GM18951 (cell line): ENCODE results near the gene FBLN1.

Experiments
- POLR2A ChIP-seq: IDR thresholded peaks from 4 replicates; pipeline ENCODE4 v1.6.1; 2011; ENCODE audit warnings: mild to moderate bottlenecking; ENCODE audit not compliant: insufficient read length, insufficient read depth; ENCODE audit errors: extremely low read depth
- in situ Hi-C: fragments of 300-500 bp; cut with MboI; formaldehyde crosslinking; loops from one replicate; pipeline ENCODE4 v1.12.0; 2022; ENCODE audit warnings: low sequenced_read_pairs, mixed read lengths, inconsistent platforms; ENCODE audit not compliant: unreplicated experiment

Gene FBLN1

DNA sequence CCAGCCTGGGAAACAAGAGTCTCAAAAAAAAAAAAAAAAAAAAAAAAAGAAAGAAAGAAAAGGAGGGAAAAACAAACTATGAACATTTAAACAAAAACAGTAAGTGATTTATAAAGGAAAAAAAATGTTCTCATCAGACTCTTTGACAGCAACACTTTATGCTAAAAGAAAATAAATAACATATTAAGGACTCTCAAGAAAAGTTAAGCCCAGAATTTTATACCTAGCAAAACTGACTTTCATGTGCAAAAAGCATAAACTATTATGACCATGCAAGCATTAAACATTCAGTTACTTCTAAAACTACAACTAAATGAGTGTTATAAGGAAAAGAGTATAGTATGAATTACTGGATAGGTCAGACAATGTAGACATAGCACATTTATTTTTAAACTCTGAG lies 68.4 kb downstream of the FBLN1 start:
- TF ChIP-seq POLR2A = no peak
- in situ Hi-C loops = loop anchor here (10.0 kb wide), 1 partner anchor 414 kb away; no protein-coding TSS in a partner anchor

DNA sequence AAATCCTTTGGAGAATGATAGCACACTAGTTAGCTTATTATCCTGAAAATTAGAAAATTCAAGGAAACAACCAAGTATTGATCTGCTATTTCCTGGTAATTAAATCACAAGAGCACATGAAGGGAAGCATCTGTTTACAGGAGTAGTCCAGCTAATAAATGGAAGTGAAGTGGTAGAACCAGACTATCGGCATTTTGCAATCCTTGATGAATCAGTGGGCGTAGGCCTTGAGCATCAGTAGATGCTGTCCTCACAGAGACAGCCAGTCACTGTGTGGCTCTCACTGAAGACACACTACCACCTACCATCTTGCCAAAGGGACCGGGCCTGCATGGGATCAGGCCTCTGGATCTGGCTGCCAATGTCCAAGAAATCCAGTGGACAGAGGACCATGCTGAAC lies 69.8 kb downstream of the FBLN1 start:
- no peak for TF ChIP-seq POLR2A
- in situ Hi-C loops = loop anchor here (10.0 kb wide), 1 partner anchor 412 kb away; no protein-coding TSS in a partner anchor

DNA sequence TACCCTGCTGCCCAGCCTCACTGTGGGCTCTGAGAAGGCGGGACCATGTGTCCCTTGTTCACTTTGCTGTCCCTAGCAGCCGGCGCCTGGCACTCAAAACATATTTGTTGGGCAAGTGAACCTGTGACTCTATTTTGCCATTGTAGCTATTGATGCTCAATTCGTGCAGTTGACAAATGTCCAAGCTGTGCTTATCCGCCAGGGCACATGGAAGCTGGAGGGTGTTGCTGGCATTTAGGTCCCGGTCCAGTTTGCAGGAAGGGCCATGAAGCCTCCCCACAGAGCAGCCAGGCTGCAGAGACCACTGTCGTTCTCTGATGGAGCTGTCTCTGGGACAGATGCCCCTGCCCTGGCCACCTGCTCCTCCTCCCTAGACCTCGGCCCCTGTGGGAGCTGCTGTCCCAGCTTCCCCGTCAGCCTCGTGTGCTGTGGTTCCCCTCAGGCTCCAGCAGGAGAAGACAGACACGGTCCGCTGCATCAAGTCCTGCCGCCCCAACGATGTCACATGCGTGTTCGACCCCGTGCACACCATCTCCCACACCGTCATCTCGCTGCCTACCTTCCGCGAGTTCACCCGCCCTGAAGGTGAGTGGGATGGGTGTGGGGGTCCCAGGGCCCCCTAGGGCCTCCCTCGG lies 71.5 kb downstream of the FBLN1 start:
- TF ChIP-seq POLR2A = no peak
- in situ Hi-C loops = loop anchor here (10.0 kb wide), 1 partner anchor 411 kb away; no protein-coding TSS in a partner anchor

DNA sequence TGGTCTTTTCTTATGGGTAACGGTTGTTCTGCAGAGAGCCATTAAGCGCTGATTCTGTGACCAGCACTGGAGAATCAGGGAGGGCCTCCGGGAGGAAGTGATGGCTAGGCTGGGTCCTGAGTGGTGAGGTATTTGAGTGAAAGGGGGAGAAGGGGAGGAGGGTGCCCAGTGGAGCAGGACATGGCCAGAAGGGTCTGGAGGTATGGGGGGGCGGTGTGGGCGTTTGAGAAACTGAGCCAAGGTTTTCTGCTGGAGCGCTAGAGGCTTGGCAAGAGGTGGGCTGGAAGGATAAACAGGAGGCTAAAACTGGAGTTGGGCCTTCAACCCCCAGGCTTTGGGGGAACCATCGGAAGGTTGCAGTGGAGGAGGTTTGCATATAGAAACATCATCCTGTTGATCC lies 72.5 kb downstream of the FBLN1 start:
- no peak for TF ChIP-seq POLR2A
- in situ Hi-C loops = loop anchor here (10.0 to 25.0 kb wide), 2 partner anchors 410 to 537 kb away; no protein-coding TSS in a partner anchor

DNA sequence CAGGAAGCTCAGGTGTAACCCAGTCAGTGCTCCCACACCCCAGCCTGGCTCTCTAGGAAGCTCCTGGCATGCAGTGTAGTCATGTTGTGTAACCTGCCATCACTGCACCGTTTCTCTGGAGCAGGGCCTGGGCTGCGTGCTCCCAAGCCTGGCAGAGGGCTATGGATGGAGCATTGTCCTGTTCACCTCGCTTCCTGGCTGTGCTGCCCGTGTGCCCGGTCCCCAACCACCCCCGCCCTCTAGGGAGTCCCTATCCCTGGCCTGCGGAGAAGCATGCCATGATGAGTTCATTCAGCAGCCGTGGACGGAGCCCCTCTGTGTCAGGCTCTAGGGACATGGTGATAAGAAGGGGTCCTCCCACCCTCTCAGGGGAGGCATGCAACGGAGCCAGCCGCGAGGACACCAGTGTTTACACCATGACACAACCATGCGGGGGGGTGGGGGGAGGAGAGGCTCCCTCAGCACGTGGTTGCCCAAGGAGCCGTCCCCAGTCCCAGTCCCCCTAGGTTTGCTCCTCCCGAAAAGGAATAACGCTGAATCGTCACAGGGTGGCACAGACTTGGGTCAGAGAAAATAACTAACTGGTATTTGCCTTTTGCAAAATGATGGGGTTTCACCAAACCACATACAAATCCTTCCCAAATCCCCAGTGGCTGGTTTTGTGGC lies 73.1 kb downstream of the FBLN1 start:
- TF ChIP-seq POLR2A = no peak
- in situ Hi-C loops = loop anchor here (10.0 to 25.0 kb wide), 2 partner anchors 409 to 537 kb away; no protein-coding TSS in a partner anchor

DNA sequence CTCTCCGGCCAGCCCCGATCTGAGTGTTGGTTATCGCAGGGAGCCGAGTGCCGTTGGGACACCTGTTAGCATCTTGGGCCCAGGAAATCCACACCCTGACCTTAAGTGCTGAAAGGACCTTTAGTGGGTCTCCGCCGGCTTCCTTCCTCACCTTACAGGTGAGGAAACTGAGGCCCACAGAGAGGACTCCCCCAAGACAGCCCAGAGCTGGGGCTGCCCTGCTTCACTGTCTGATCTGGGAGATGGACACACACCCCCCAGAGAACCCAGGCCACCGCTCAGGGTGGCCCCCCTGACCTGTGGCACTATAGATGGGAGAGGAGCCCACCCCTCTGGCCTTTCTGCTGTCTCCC lies 73.6 kb downstream of the FBLN1 start:
- in situ Hi-C loops = loop anchor here (10.0 to 25.0 kb wide), 2 partner anchors 409 to 536 kb away; no protein-coding TSS in a partner anchor
- no peak for TF ChIP-seq POLR2A

DNA sequence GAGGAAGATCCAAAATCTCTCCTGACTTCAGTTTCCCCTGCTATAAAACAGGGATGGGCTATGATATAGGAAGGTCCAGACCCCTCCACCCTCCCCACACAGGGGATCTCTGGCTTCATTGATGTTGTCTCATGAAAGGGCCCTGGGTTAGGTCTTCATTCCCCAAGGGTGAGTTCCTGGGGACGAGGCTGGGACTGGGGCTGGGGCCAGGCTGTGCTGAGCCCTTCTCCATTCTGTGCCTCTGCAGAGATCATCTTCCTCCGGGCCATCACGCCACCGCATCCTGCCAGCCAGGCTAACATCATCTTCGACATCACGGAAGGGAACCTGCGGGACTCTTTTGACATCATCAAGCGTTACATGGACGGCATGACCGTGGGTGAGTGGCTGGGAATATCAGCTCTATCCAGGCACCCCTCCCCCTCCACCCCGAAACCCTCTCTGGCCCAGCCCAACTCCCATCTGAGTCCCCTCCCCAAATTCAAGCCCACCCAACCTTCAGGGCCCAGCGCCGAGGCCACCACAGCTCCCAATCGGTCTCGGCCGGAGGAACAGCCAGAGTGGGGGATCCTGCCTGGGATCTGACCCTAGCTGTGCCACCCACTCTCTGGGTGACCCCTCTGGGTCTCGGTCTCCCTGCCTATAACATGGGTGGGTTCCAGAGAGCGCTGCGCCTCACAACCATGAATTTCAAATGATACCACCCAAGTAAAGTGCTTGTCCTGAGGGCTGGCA lies 74.2 kb downstream of the FBLN1 start:
- no peak for TF ChIP-seq POLR2A
- in situ Hi-C loops = loop anchor here (10.0 to 25.0 kb wide), 2 partner anchors 408 to 535 kb away; no protein-coding TSS in a partner anchor

DNA sequence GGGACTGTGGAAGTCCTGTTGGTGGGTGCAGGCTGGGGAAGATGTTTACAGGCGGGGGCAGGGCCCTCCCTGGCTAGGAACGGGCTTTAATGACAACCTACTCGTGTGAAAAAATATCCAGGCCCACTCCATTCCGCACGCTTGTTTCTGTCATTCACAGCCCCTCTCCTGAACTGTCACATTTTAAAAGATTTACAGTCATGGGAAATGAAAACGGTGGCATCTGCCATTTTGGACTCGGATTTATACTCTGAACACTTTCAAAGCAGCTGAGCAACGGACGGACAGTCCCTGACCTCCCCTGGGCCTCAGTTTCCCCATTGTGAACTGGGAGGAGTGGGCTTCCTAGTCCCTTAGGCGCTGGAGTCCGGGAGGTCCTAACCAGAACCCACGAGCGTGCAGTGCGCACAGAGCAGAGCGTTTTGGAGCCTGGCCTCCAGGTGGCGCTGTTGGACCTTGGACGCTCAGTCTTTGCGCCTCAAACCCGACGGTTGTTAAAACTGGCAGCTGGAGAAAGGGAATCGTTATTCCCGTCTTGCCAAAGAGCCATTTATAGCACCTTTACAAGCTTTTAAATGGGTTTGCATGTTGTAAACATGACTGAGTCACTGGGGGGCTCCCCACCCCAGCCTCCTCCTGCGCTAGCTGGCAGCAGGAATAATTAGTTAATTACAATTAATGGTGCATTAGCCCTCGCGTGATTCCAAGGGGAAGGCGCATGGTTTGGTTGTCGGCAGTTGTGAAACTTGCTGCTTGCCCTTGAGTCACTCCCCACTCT lies 75.3 kb downstream of the FBLN1 start:
- no peak for TF ChIP-seq POLR2A
- in situ Hi-C loops = loop anchor here (10.0 to 25.0 kb wide), 2 partner anchors 407 to 534 kb away; no protein-coding TSS in a partner anchor

DNA sequence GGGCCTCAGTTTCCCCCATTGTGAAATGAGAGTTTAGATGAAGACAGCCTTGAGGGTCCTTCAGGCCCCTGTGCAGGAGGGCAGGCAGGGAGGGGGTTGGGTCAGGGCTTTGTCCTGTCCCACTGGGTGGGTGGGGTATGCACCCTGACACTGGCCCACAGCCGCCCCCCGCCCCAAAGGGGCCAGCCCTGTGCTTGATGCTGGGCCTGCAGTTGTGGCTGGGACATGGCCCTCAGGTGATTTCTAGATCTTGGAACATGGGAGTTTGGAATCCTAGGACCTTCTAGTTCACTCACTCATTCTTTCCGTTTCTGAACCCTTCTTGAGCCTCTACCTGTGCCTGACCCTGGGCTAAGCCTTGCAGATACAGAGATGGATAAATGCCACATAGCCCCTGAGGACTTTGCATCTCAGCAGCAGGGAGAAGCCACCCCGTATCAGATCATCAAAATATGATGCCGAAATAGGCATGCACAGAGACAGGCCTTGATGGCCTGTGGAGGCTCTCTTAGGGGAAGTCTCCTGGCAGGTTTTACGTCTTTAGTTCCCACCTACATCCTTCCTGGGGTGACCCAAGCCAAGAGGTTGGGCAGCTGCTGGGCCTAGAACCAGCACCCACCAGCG lies 76.0 kb downstream of the FBLN1 start:
- TF ChIP-seq POLR2A = no peak
- in situ Hi-C loops = loop anchor here (10.0 to 25.0 kb wide), 2 partner anchors 406 to 534 kb away; no protein-coding TSS in a partner anchor

DNA sequence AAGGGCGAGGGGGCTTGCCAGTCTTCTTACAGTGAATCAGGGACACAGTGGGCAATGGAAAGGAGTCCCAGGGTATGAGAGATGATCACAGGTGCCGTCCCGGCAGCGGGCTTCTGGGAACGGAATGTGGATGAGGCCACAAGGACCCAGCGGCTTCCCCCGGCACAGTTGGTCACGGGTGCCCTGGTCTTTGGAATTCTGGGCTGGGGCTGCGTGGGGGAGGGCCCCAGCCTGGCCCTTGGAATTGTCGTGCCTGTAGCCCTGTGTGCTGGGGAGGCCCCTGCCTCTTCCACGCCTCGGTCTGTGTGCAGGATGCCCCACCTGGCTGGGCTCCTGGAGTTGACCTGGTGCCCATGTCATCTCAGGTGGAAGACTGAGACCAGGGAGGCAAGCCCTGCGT lies 76.6 kb downstream of the FBLN1 start:
- in situ Hi-C loops = loop anchor here (10.0 to 25.0 kb wide), 2 partner anchors 405 to 533 kb away; no protein-coding TSS in a partner anchor
- no peak for TF ChIP-seq POLR2A

DNA sequence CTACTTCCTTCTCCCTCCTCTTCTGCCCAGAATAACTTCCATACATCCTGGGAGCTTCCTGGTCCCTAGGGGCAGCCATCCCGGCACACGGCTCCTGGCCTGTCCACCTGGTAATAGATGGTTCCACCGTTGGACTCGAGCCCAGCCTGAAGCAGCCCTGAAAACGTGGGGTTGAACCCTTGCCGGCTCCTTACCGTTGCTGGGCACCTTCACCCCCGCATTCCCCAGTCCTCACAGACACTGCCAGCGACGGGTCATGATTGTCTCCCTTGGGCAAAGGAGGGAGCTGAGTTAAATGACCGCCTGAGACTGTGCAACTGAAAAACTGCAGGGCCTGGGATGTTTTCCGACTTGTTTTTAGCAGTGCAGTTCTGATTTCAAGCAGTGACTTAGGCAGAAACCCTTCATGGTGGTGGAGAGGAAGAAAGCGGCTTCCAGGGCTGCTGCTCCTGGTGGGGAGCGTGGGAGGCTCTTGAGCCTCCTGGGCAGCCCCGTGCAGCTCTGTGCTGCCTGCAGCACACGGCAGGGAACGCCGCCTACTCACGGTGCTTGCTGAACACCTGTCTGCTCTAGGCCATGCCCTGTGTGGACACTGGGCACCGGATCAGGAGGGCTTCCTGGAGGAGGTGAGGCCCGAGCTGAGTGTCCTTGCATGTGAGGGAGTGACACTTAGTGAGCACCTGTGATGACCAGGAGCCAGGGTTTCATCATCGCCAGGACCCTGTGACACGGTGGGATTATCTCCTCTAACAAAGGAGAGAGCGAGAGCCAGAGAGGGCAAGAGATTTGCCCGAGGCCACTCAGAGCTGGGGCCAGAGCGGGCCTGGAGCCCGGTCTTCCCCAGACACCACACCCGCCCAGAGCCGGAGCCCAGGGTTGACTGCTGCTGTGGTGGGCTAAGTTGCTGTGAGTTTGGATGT lies 77.4 kb downstream of the FBLN1 start:
- in situ Hi-C loops = loop anchor here (10.0 to 25.0 kb wide), 2 partner anchors 405 to 532 kb away; no protein-coding TSS in a partner anchor
- TF ChIP-seq POLR2A = no peak

DNA sequence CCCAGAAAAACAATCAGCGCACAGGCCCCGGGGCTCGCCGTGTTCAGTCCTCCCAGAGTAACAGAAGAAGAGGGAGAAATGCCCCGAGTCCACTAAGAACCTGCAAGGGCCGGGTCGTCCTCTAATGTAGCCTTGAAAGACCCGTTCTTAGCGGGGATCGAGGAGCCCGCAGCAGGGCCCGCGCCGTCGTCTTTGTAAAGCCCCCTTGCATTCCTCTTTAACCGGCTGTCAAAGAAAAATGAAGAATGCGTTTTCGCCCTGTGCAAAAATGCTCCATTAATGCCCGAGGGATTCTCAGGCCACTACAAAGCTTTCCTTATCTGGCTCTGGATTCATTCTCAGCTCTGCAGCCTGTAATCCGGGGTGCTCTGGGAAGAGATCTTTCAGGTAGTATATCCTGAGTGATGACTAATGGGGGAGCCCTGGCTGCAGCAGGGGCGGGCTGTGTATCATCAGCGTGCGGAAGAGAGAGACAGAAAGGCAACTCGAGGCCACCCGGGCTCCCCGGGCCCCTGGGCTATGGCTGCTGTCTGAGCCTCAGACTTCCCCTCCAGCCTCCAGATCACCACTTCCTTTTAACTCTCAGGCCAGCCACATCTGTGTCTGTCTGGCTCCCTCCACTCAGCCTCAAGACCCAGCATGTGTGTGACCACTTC lies 78.2 kb downstream of the FBLN1 start:
- TF ChIP-seq POLR2A = no peak

More for the DNA sequence above, 78.2 kb downstream of the FBLN1 start:
- in situ Hi-C loops = loop anchor here (25.0 kb wide), 1 partner anchor 531 kb away; no protein-coding TSS in a partner anchor
